GM12874 (cell line): ENCODE results near the gene DTWD2.

Experiments used
- TF ChIP-seq, protein P1 (sequence below): IDR thresholded peaks from 2 replicates; pipeline ENCODE4 v1.5.1; 2011; ENCODE audit warnings: low read depth, mild to moderate bottlenecking, control low read depth, low read length, moderate library complexity; ENCODE audit not compliant: insufficient read depth

The DTWD2 gene

DNA sequence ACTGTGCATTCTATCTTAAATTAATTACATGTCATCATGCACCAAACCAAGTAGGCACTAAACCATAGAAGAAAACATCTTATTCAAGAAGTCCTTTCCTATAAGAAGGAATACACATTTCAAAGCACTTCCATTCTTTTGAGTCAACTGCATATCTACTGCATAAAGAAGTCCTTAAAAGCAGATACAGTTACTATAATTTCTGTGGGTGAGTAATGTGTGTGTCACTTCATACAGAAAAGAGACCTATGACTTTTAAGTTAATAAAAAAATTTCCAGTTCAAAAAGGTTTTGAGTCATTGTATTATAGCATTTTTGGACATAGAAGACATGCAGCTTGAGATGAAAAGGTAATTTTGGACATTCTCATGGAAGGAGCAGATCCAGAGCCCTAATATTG, 125.0 kb downstream of the DTWD2 start:
- TF ChIP-seq, protein P1, sequence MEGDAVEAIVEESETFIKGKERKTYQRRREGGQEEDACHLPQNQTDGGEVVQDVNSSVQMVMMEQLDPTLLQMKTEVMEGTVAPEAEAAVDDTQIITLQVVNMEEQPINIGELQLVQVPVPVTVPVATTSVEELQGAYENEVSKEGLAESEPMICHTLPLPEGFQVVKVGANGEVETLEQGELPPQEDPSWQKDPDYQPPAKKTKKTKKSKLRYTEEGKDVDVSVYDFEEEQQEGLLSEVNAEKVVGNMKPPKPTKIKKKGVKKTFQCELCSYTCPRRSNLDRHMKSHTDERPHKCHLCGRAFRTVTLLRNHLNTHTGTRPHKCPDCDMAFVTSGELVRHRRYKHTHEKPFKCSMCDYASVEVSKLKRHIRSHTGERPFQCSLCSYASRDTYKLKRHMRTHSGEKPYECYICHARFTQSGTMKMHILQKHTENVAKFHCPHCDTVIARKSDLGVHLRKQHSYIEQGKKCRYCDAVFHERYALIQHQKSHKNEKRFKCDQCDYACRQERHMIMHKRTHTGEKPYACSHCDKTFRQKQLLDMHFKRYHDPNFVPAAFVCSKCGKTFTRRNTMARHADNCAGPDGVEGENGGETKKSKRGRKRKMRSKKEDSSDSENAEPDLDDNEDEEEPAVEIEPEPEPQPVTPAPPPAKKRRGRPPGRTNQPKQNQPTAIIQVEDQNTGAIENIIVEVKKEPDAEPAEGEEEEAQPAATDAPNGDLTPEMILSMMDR, result no peak

DNA sequence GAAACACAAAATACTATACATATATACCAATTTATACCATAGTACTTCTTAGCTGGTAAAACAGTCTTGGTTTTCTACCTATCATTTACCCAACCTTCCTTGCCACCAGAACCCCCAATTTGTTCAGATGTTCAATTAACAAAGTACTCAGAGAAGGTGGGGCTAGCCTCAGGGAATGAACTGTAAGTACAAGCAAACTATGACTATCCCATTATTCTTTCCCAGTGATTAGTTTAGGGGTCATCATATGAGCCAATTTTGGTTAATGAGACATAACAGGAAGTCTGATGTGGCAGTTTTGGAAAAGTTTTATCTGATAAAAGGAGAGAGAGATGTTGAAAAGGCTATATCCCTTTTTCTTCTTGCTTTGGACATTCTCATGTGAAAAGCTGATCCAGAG, 125.8 kb downstream of the DTWD2 start:
- TF ChIP-seq, protein P1, result no peak

DNA sequence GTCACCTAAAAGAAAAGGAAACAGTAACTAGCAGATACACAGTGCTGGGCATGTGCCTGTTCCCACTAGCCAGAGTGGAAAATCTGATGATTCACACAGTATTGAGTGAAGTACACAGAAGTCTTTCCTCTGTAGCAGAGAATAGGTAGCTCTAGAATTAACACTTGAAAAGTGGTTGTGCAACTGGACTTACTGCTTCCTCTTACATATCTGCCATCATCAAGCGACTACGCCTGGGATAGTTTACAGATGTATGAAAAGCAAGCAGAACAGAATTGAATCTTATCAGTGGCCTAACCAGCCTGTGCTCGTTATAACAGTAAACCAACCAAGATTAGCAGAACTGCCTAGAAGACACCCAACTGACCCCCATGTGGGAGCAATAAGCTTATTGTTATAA, 130.6 kb downstream of the DTWD2 start:
- TF ChIP-seq, protein P1, result no peak

DNA sequence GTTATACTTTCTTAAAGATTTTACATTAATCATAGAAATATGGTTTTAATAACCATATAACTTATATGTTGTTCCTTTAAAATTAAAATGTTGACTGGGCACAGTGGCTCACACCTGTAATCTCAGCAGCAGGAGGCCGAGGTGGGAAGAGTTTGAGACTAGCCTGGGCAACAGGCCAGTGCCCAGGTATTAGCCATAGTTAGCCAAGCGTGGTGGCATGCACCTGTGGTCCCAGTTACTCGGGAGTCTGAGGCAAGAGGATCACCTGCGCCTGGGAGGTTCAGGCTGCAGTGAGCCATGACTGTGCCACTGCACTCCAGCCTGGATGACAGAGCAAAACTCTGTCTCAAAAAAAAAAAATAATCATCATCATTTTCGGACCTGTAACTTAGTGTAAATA, 133.5 kb downstream of the DTWD2 start:
- TF ChIP-seq, protein P1, result no peak

DNA sequence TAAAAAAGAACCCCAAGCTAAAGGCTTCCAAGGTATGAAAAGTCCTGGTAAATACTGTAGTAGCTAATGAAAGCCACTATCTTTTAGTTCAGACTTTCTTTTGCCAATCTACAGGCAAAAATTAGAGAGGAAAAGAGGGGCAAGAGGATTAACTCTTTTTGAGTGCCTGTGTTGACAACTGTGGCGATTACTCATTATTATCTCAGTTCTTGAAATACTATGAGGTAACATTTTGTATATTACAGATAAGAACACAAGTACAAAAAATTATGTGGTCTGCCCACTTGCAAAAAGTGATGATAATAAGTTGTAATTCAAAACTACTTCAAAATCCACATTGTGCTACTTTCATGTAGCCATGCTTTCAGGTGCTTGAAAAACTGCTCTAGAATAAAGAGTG, 144.0 kb downstream of the DTWD2 start:
- TF ChIP-seq, protein P1, result no peak

DNA sequence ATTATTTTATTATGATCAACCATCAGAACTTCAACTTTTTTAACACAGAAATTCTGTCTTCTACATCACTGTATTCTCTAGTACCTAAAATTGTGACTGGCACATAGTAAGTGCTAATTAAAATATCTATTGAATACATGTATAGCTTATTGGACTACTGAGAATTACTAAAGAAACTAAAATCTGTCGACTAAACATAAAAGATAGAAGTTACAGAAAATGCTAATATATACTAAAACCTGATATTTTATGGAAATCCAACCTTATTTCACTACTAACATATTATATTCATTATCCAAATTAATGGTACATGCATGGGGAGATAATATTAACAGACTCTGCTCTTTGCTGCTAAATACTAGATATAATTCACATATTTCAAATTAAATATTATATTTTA, 153.6 kb downstream of the DTWD2 start:
- TF ChIP-seq, protein P1, result no peak

DNA sequence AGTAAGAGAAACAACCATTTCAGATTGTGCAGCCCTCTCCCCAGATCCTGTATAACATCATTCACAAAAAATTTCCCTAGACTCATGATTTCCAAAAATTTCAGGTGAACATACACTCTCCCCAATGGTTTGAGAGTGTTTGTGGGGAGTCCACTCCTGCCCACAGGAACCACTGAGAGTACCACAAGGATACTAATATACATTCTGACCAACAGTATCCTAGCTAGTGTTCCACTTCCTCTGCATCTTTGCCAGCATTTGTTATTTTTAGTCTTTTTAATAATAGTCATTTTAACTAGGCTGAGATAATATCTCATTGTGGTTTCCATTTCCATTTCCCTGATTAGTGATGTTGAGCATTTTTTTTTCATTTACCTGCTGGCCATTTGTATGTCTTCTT, 155.4 kb downstream of the DTWD2 start:
- TF ChIP-seq, protein P1, result no peak

DNA sequence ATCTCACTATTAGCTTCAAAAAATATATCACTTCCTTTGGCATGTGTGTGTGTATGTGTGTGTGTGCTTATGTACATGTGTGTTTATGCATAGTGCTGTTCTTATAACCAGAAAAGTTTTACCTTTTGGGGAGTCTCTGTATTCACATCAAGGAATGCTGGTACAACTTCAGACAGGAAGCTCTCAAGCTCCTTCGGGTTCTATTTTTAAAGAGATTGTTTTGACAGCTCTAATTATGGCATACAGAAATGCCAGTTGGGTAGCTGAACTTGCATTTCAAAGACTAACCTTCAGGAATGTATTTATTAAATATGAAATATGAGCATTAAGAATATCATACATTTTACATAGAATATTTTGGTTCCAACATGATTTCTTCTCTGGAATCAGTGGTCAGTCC, 163.1 kb downstream of the DTWD2 start:
- TF ChIP-seq, protein P1, result no peak
